ENCODE data around the gene SMARCD2. TPM values are rescaled to one million over a fixed set of nuclear protein-coding genes. Genes with fewer than 3 reads are reported as not detected.

The SMARCD2 gene
- total and polyA plus RNA-seq, 2 of the 13 experiments (the other 11 are each of a cell fraction or from before 2014, with no cell fraction given), result 122 to 150 TPM

- TF ChIP-seq ZNF768 (CRISPR knock-in tag; IDR thresholded peaks at IDR 0.05) (no peak), MBD4 (IDR thresholded peaks at IDR 0.05; ENCODE audit: borderline replicate concordance, low read length) (no peak), FOSL1 (CRISPR knock-in tag; IDR thresholded peaks at IDR 0.05; ENCODE audit: borderline replicate concordance) (no peak), ZNF275 (CRISPR knock-in tag; IDR thresholded peaks at IDR 0.05; ENCODE audit: borderline replicate concordance) (no peak), PHB2 (IDR thresholded peaks at IDR 0.05; ENCODE audit: partially characterized antibody) (no peak), KLF16 (CRISPR knock-in tag; IDR thresholded peaks at IDR 0.05) (0 out of 4 replicates have a peak, but pooled peaks of 1 of the 2 experiments have one; percentile 33), RORA (CRISPR knock-in tag; IDR thresholded peaks at IDR 0.05) (no peak), ZNF543 (CRISPR knock-in tag; IDR thresholded peaks at IDR 0.05) (no peak), NFE2L2 (IDR thresholded peaks at IDR 0.05; ENCODE audit: low read length) (no peak), REXO4 (CRISPR knock-in tag; IDR thresholded peaks at IDR 0.05; ENCODE audit: borderline replicate concordance) (no peak), ETV6 (CRISPR knock-in tag; conservative IDR thresholded peaks at IDR 0.05) (no peak), IRX3 (CRISPR knock-in tag; IDR thresholded peaks at IDR 0.05; ENCODE audit: borderline replicate concordance, low read depth) (no peak), GZF1 (CRISPR knock-in tag; IDR thresholded peaks at IDR 0.05) (no peak), ADNP (CRISPR knock-in tag; IDR thresholded peaks at IDR 0.05) (no peak), ZBTB25 (CRISPR knock-in tag; IDR thresholded peaks at IDR 0.05) (peak; percentile 35; the same call in 1 of the 2 replicates), NFYB (CRISPR knock-in tag; IDR thresholded peaks at IDR 0.05) (no peak), ZFP82 (CRISPR knock-in tag; IDR thresholded peaks at IDR 0.05; ENCODE audit: borderline replicate concordance) (no peak), ETS1 (CRISPR knock-in tag; IDR thresholded peaks at IDR 0.05) (no peak), ZNF501 (CRISPR knock-in tag; IDR thresholded peaks at IDR 0.05) (no peak)
- TF ChIP-seq, protein P1, sequence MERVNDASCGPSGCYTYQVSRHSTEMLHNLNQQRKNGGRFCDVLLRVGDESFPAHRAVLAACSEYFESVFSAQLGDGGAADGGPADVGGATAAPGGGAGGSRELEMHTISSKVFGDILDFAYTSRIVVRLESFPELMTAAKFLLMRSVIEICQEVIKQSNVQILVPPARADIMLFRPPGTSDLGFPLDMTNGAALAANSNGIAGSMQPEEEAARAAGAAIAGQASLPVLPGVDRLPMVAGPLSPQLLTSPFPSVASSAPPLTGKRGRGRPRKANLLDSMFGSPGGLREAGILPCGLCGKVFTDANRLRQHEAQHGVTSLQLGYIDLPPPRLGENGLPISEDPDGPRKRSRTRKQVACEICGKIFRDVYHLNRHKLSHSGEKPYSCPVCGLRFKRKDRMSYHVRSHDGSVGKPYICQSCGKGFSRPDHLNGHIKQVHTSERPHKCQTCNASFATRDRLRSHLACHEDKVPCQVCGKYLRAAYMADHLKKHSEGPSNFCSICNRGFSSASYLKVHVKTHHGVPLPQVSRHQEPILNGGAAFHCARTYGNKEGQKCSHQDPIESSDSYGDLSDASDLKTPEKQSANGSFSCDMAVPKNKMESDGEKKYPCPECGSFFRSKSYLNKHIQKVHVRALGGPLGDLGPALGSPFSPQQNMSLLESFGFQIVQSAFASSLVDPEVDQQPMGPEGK (CRISPR knock-in tag; IDR thresholded peaks at IDR 0.05), result peak; percentile 49; the same call in 1 of the 2 replicates
- TF ChIP-seq, protein P2, sequence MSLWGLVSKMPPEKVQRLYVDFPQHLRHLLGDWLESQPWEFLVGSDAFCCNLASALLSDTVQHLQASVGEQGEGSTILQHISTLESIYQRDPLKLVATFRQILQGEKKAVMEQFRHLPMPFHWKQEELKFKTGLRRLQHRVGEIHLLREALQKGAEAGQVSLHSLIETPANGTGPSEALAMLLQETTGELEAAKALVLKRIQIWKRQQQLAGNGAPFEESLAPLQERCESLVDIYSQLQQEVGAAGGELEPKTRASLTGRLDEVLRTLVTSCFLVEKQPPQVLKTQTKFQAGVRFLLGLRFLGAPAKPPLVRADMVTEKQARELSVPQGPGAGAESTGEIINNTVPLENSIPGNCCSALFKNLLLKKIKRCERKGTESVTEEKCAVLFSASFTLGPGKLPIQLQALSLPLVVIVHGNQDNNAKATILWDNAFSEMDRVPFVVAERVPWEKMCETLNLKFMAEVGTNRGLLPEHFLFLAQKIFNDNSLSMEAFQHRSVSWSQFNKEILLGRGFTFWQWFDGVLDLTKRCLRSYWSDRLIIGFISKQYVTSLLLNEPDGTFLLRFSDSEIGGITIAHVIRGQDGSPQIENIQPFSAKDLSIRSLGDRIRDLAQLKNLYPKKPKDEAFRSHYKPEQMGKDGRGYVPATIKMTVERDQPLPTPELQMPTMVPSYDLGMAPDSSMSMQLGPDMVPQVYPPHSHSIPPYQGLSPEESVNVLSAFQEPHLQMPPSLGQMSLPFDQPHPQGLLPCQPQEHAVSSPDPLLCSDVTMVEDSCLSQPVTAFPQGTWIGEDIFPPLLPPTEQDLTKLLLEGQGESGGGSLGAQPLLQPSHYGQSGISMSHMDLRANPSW (CRISPR knock-in tag; IDR thresholded peaks at IDR 0.05; ENCODE audit: borderline replicate concordance), result no peak
These were observed 7.9 kb downstream of the SMARCD2 start (continued) for GRCh38 chr17:63834431-63835166.
